Panc1 (cell line): ENCODE measurements around the gene SEPTIN8. TPM values are rescaled to one million over a fixed set of nuclear protein-coding genes. Genes with fewer than 3 reads are reported as not detected.

Experiments
- ATAC-seq: fragments of 200-7000 bp; cut with Tn5 transposase; 2 replicates; pipeline ENCODE4 v1.9.1; 2020; ENCODE audit warnings: mild to moderate bottlenecking, moderate library complexity
- BruUV-seq: library from RNA; stranded (reverse); fragments of 400-500 nt; replicated peaks from 2 replicates; lab custom pipeline; 2021; lab: Mats Ljungman, UMichigan
- CTCF ChIA-PET: fragments of 300-600 bp; sonication (Branson Sonifier 250); formaldehyde crosslinking; loops from one replicate; lab custom pipeline; 2022; ENCODE audit warnings: antibody characterized with exemption; lab: Charles Lee
- POLR2A ChIA-PET: fragments of 300-600 bp; sonication (Branson Sonifier 250); formaldehyde crosslinking; loops from one replicate; lab custom pipeline; 2022; ENCODE audit warnings: antibody characterized with exemption; lab: Charles Lee
- DNase-seq: peaks from one replicate; pipeline ENCODE4 v3.0.0-alpha.2; 2010; ENCODE audit warnings: low read depth, low spot score
- H3K27ac ChIP-seq: 2 replicates; pipeline ENCODE4 v1.5.1; 2011; ENCODE audit warnings: mild to moderate bottlenecking, low read length, inconsistent platforms
- H3K27me3 ChIP-seq: fragments of 200-500 bp; sonication (Bioruptor generic); 2 replicates; pipeline ENCODE4 v1.6.0; 2014; ENCODE audit warnings: low read length, inconsistent platforms; ENCODE audit not compliant: control insufficient read depth, insufficient read depth
- H3K36me3 ChIP-seq: fragments of 200-500 bp; sonication (Bioruptor generic); 2 replicates; pipeline ENCODE4 v1.5.1; 2014; ENCODE audit warnings: inconsistent platforms, mild to moderate bottlenecking, low read length, moderate library complexity; ENCODE audit not compliant: control insufficient read depth, insufficient read depth
- H3K4me1 ChIP-seq: 2 replicates; pipeline ENCODE4 v1.5.1; 2011; ENCODE audit warnings: inconsistent platforms, mild to moderate bottlenecking, low read length, moderate library complexity; ENCODE audit not compliant: control insufficient read depth, insufficient read depth
- H3K4me3 ChIP-seq, 2 experiments: 2 replicates each; pipeline ENCODE4 v1.5.1; 2011 to 2012; ENCODE audit warnings: low read depth in 2 of 2, low read length in 2 of 2, mild to moderate bottlenecking in 2 of 2, inconsistent platforms in 1 of 2, moderate library complexity in 1 of 2
- H3K9me3 ChIP-seq: fragments of 200-500 bp; sonication (Bioruptor generic); 2 replicates; pipeline ENCODE4 v1.5.1; 2014; ENCODE audit warnings: low read depth, mild to moderate bottlenecking, inconsistent platforms, low read length, moderate library complexity; ENCODE audit not compliant: control insufficient read depth, insufficient read depth
- CTCF ChIP-seq: fragments of 450-650 bp; IDR thresholded peaks from 2 replicates; pipeline ENCODE4 v1.5.1; 2017; ENCODE audit warnings: mild to moderate bottlenecking
- POLR2AphosphoS5 ChIP-seq: IDR thresholded peaks from 2 replicates; pipeline ENCODE4 v1.6.1; 2012; ENCODE audit warnings: mild to moderate bottlenecking, low read depth, low read length, moderate library complexity
- REST ChIP-seq, 2 experiments: IDR thresholded peaks; 2 replicates each; pipeline ENCODE4 v1.6.1; 2011 to 2012; ENCODE audit warnings: low read depth in 2 of 2, control low read depth in 1 of 2, low read length in 1 of 2, mild to moderate bottlenecking in 1 of 2, moderate library complexity in 1 of 2; ENCODE audit not compliant: insufficient read depth in 1 of 2
- SIN3A ChIP-seq: IDR thresholded peaks from 2 replicates; pipeline ENCODE4 v1.6.1; 2012; ENCODE audit warnings: low read depth, mild to moderate bottlenecking, low read length, moderate library complexity, borderline replicate concordance; ENCODE audit not compliant: insufficient read depth
- TCF7L2 ChIP-seq: IDR thresholded peaks from 2 replicates; pipeline ENCODE4 v1.6.1; 2011; ENCODE audit warnings: mild to moderate bottlenecking, low read depth, low read length, inconsistent platforms
- in situ Hi-C: cut with HindIII; loops from 2 replicates; pipeline ENCODE4 v1.10.0; 2016; ENCODE audit warnings: low sequenced_read_pairs, low pct_unique_long_range_greater_than_20kb
- intact Hi-C: fragments of 100-400 bp; cut with micrococcal nuclease; formaldehyde crosslinking; loops from one replicate; pipeline ENCODE4 v1.10.0; 2022; ENCODE audit not compliant: unreplicated experiment
- total RNA-seq: library from RNA; stranded (reverse); gene quantifications from one replicate; pipeline ENCODE4 v1.2.1, GENCODE V29; 2021; ENCODE audit not compliant: unreplicated experiment

Gene SEPTIN8
- total RNA-seq, 1 experiment from 2014 or later, result 22.8 TPM

GRCh38 chr5:132753135-132753987, 23.7 kb downstream of the SEPTIN8 start:
- no peaks in the 10 kb centered on the region for H3K9me3 ChIP-seq
- H3K4me3 ChIP-seq, result no peak overlapping the region
- peak; percentile 76 for ATAC-seq
- H3K36me3 ChIP-seq, result no peaks in the 10 kb centered on the region
- ChIA-PET POLR2A (no interaction called here), CTCF (interaction anchor here (0.5 to 2.9 kb wide), 2 partner anchors 8 to 67 kb away, joined by 5 to 15 read pairs; no protein-coding TSS in a partner anchor)
- in situ Hi-C loops, result no loop called here
- no peaks in the 10 kb centered on the region for H3K4me1 ChIP-seq
- no peak for DNase-seq
- peak; percentile 53 for TF ChIP-seq CTCF
- no peak for TF ChIP-seq SIN3A
- TF ChIP-seq TCF7L2, result no peak
- no peaks in the 10 kb centered on the region for H3K27me3 ChIP-seq
- no TSS peak for BruUV-seq
- H3K27ac ChIP-seq, result no peak overlapping the region
- intact Hi-C loops, result loop anchor here (10.0 kb wide), 1 partner anchor 61 kb away; the partner anchor contains the start of gene SOWAHA

- intact Hi-C loops, result loop anchor here (10.0 kb wide), 1 partner anchor 62 kb away; the partner anchor contains the start of gene SOWAHA
- POLR2A ChIA-PET, result no interaction called here
- H3K27me3 ChIP-seq, result no peaks in the 10 kb centered on the region
- in situ Hi-C loops, result no loop called here
- H3K36me3 ChIP-seq, result no peaks in the 10 kb centered on the region
- no peak for TF ChIP-seq TCF7L2
- no peak for TF ChIP-seq CTCF
- TF ChIP-seq SIN3A, result no peak
- no peak for TF ChIP-seq POLR2AphosphoS5
- no peak for TF ChIP-seq REST (IDR thresholded peaks at IDR 0.05; ENCODE audit: insufficient read depth in 1 of 2, low read depth in 2 of 2, low read length in 1 of 2)
- H3K27ac ChIP-seq, result no peak overlapping the region
- no peak for ATAC-seq
- CTCF ChIA-PET, result interaction anchor here (1.2 to 2.9 kb wide), 2 partner anchors 67 to 68 kb away, joined by 3 to 15 read pairs; no protein-coding TSS in a partner anchor
- no peaks in the 10 kb centered on the region for H3K4me1 ChIP-seq
- DNase-seq, result no peak
- no TSS peak for BruUV-seq
- H3K9me3 ChIP-seq, result no peaks in the 10 kb centered on the region
- no peak overlapping the region for H3K4me3 ChIP-seq
These were observed 24.4 kb downstream of the SEPTIN8 start for GRCh38 chr5:132752581-132753125.
